ENCODE data around the gene METTL1. TPM values are rescaled to one million over a fixed set of nuclear protein-coding genes. Genes with fewer than 3 reads are reported as not detected.
A peak's percentile ranks its signal among the peaks of the same experiment; 100 is the strongest.
"Not testable (repeated sequence)": the region's sequence is repeated elsewhere in the genome, so short reads cannot be mapped to it uniquely, and the experiment has no call there.

The METTL1 gene
- total RNA-seq (2014; rRNA removed; shearing (Covaris generic)): 2.5 and 8.1 TPM in 2 replicates

GRCh38 chr12:57771873-57772428 is at the start of gene METTL1:
Gene METTL1, minus strand, starts transcription at chr12:57772105. Its CDS starts 22 bp downstream, at chr12:57772083.
- peak; percentile 96 for DNase-seq (ENCODE audit: low spot score)

GRCh38 chr12:57821015-57821414 is 49.1 kb upstream of the METTL1 start:
- not testable (repeated sequence) for DNase-seq (ENCODE audit: low spot score)

- DNase-seq (ENCODE audit: low spot score): not testable (repeated sequence)
These were observed 48.2 kb upstream of the METTL1 start for GRCh38 chr12:57820119-57820518.

GRCh38 chr12:57817990-57818331 is 46.1 kb upstream of the METTL1 start:
- not testable (repeated sequence) for DNase-seq (ENCODE audit: low spot score)

GRCh38 chr12:57817261-57817989 is 45.5 kb upstream of the METTL1 start:
- DNase-seq (ENCODE audit: low spot score): no peak

GRCh38 chr12:57816855-57817151 is 44.9 kb upstream of the METTL1 start:
- DNase-seq (ENCODE audit: low spot score): no peak

GRCh38 chr12:57816001-57816854 is 44.3 kb upstream of the METTL1 start:
- no peak for DNase-seq (ENCODE audit: low spot score)

- DNase-seq (ENCODE audit: low spot score): no peak
These were observed 43.5 kb upstream of the METTL1 start for GRCh38 chr12:57815177-57816000.

- DNase-seq (ENCODE audit: low spot score): no peak
These were observed 42.3 kb upstream of the METTL1 start for GRCh38 chr12:57813971-57814772.

- no peak for DNase-seq (ENCODE audit: low spot score)
These were observed 41.4 kb upstream of the METTL1 start for GRCh38 chr12:57813111-57813970.

- no peak for DNase-seq (ENCODE audit: low spot score)
These were observed 39.3 kb upstream of the METTL1 start for GRCh38 chr12:57811028-57811755.

GRCh38 chr12:57810450-57810849 is 38.5 kb upstream of the METTL1 start:
- peak; percentile 31 for DNase-seq (ENCODE audit: low spot score)

GRCh38 chr12:57809425-57809824 is 37.5 kb upstream of the METTL1 start:
- DNase-seq (ENCODE audit: low spot score): no peak

GRCh38 chr12:57808351-57808750 is 36.4 kb upstream of the METTL1 start:
- DNase-seq (ENCODE audit: low spot score): no peak

- DNase-seq (ENCODE audit: low spot score): no peak
These were observed 35.4 kb upstream of the METTL1 start for GRCh38 chr12:57807285-57807684.

GRCh38 chr12:57806677-57807076 is 34.8 kb upstream of the METTL1 start:
- no peak for DNase-seq (ENCODE audit: low spot score)

- DNase-seq (ENCODE audit: low spot score): peak; percentile 41
These were observed 31.5 kb upstream of the METTL1 start for GRCh38 chr12:57803319-57803893.

GRCh38 chr12:57802607-57803006 is 30.7 kb upstream of the METTL1 start:
- no peak for DNase-seq (ENCODE audit: low spot score)

- DNase-seq (ENCODE audit: low spot score): no peak
These were observed 29.1 kb upstream of the METTL1 start for GRCh38 chr12:57800965-57801364.

All from H4 (cell line).